Tibial artery (tissue), 4 donors: ENCODE data around the gene NR2C1.
"Not testable (repeated sequence)": the region's sequence is repeated elsewhere in the genome, so short reads cannot be mapped to it uniquely, and the experiment has no call there.

Experiments
- DNase-seq, 2 donors: peaks; one replicate each; pipeline ENCODE4 v3.0.0-alpha.2; 2019
- H3K27ac ChIP-seq, 2 donors: fragments of 200-600 bp; sonication (generic) in 1 of 2; 1 replicate in 1 of 2; 2 replicates in 1 of 2; pipeline ENCODE4 v1.5.1; 2018 to 2019; ENCODE audit warnings: mild to moderate bottlenecking in 1 of 2
- H3K27me3 ChIP-seq, 2 donors: fragments of 200-600 bp; sonication (generic) in 1 of 2; one replicate each; pipeline versions ENCODE4 v1.5.1 to v1.6.0; 2016 to 2019
- H3K36me3 ChIP-seq, 3 donors: fragments of 200-600 bp; sonication (generic) in 2 of 3; one replicate each; pipeline ENCODE4 v1.5.1; 2016 to 2019; ENCODE audit warnings: mild to moderate bottlenecking in 2 of 3
- H3K4me1 ChIP-seq, 4 donors: fragments of 200-600 bp; sonication (generic) in 2 of 4; 1 replicate in 3 of 4; 2 replicates in 1 of 4; pipeline ENCODE4 v1.5.1; 2016 to 2019
- H3K4me3 ChIP-seq, 2 donors: fragments of 200-600 bp; sonication (generic) in 1 of 2; 1 replicate in 1 of 2; 2 replicates in 1 of 2; pipeline ENCODE4 v1.5.1; 2018 to 2019; ENCODE audit warnings: mild to moderate bottlenecking in 2 of 2
- H3K9me3 ChIP-seq, 3 donors: fragments of 200-600 bp; sonication (generic) in 1 of 3; one replicate each; pipeline ENCODE4 v1.5.1; 2016 to 2019
- CTCF ChIP-seq, 2 experiments: fragments of 200-600 bp in 1 of 2; fragments of 450-650 bp in 1 of 2; IDR thresholded peaks; one replicate each; pipeline ENCODE4 v1.5.1; 2017 to 2019; ENCODE audit warnings: antibody characterized with exemption in 2 of 2, mild to moderate bottlenecking in 1 of 2, moderate library complexity in 1 of 2
- intact Hi-C: fragments of 100-400 bp; cut with DNase I; formaldehyde crosslinking; loops from one replicate; pipeline ENCODE4 v1.15.0; 2023; ENCODE audit warnings: low total_unique reads

Gene NR2C1

DNA sequence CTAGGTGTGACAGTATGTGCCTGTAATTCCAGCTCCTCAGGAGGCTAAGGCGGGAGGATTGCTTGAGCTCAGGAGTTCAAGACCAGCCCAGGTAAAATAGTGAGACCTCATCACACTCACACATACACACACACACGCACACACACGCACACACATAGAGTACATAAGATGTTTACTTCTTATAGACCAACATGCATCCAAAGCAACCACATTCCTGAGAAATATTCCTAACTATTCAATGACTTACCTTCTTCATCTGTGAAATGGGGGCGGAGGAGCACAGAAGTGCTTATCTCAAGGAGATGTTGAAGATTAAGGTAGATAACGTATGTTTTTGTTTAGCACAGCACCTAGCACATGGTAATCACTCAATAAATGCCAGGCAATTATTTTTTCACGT, 76.4 kb downstream of the NR2C1 start:
- no peak for TF ChIP-seq CTCF (IDR thresholded peaks at IDR 0.05)
- intact Hi-C loops: no loop called here
- peaks cover 0 to 26% (median 0%) of the 10 kb centered on the region in 4 donors for H3K4me1 ChIP-seq

DNA sequence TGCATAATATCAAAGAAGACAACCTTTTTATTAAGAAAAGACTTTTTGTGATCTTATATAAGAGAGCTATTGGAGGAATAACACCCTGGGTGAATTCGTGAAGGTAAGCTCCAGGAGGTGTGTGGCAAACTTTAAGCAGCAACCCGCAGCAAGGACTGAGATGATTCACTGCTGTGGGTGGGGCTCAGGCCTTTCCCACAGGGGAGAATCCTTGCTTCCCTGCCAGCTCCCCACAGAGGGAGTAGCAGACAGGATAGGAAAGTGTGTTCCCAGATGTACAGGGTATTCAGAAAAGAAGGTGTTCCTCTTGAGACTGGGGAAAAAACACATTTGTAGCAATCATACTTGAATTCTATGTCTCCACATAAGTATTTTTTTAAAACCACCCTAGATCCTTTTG, 79.1 kb downstream of the NR2C1 start:
- intact Hi-C loops: no loop called here
- no peak for TF ChIP-seq CTCF (IDR thresholded peaks at IDR 0.05)
- no peak overlapping the region for H3K27ac ChIP-seq
- no peaks in the 10 kb centered on the region for H3K27me3 ChIP-seq
- no peak for DNase-seq
- peaks cover 5 to 53% (median 30%) of the 10 kb centered on the region in 3 donors for H3K36me3 ChIP-seq
- H3K9me3 ChIP-seq: no peaks in the 10 kb centered on the region
- H3K4me3 ChIP-seq: no peak overlapping the region
- peaks cover 0 to 4% (median 0%) of the 10 kb centered on the region in 4 donors for H3K4me1 ChIP-seq

More for the DNA sequence above, 76.4 kb downstream of the NR2C1 start:
- Histone ChIP-seq H3K27me3 (no peaks in the 10 kb centered on the region), H3K27ac (no peak overlapping the region), H3K9me3 (no peaks in the 10 kb centered on the region), H3K4me3 (no peak overlapping the region), H3K36me3 (peaks cover 5 to 42% (median 37%) of the 10 kb centered on the region in 3 donors)
- DNase-seq: no peak

DNA sequence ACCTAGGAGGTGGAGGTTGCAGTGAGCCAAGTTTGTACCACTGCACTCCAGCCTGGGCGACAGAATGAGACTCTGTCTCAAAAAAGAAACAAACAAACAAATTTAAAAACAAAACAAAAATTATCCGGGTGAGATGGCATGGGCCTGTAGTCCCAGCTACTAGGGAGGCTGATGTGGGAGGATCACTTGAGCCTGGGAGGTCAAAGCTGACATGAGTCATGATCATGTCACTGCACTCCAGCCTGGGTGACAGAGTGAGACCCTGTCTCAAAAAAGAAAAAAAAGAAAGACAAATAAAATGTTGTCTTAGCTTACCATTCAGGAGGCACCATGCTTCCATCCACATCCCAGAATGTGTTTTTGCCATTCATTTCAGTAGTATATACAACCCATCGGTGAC, 79.6 kb downstream of the NR2C1 start:
- H3K27me3 ChIP-seq, H3K4me1 ChIP-seq, DNase-seq, H3K27ac ChIP-seq, intact Hi-C loops, H3K4me3 ChIP-seq, H3K9me3 ChIP-seq: not testable (repeated sequence)
- H3K36me3 ChIP-seq: peaks cover 5 to 54% (median 30%) of the 10 kb centered on the region in 3 donors

DNA sequence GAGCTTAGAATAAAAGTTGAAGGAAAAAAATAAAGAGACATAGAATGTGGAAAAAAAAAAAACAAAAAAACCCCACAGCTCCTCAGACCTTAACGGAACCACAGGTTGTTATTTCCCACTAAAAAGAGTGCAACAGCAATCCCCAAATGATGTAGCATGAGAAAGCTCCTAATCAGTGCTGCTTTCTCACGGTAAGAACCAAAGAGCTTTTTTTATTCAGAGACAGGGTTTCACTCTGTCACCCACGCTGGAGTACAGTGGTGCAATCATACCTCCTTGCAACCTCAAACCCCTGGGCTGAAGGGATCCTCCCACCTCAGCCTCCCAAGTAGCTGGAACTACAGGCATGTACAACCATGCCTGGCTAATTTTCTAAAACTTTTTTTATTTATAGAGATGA, 83.2 kb downstream of the NR2C1 start:
- Histone ChIP-seq H3K27ac (no peak overlapping the region), H3K9me3 (no peaks in the 10 kb centered on the region), H3K36me3 (peaks cover 5 to 45% (median 22%) of the 10 kb centered on the region in 3 donors), H3K4me1 (no peaks in the 10 kb centered on the region), H3K27me3 (no peaks in the 10 kb centered on the region), H3K4me3 (no peak overlapping the region)
- intact Hi-C loops: no loop called here
- no peak for DNase-seq
- TF ChIP-seq CTCF (IDR thresholded peaks at IDR 0.05): no peak

DNA sequence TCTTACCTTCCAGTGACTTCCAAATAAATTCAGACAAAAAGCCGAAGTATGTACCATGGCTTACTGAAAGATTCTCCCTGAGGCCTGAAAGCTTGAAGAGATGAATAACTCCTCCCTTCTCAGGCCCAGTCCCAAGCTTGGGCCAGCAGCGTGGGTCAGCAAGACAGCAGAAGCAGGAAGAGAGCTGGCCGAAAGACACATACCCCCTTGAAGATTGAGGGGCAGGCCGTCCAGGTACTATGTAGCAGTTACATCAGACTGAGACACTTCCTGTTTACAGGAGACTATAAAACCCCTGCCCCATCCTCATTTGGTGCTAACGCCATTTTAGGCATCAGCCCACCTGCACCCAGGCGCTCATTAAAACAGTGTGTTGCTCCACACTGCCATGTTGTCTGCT, 84.9 kb downstream of the NR2C1 start:
- no peaks in the 10 kb centered on the region for H3K27me3 ChIP-seq
- no peak for TF ChIP-seq CTCF (IDR thresholded peaks at IDR 0.05)
- H3K9me3 ChIP-seq: no peaks in the 10 kb centered on the region
- H3K4me3 ChIP-seq: no peak overlapping the region
- intact Hi-C loops: no loop called here
- H3K27ac ChIP-seq: no peak overlapping the region
- DNase-seq: no peak
- H3K36me3 ChIP-seq: peaks cover 5 to 38% (median 13%) of the 10 kb centered on the region in 3 donors
- H3K4me1 ChIP-seq: no peaks in the 10 kb centered on the region

DNA sequence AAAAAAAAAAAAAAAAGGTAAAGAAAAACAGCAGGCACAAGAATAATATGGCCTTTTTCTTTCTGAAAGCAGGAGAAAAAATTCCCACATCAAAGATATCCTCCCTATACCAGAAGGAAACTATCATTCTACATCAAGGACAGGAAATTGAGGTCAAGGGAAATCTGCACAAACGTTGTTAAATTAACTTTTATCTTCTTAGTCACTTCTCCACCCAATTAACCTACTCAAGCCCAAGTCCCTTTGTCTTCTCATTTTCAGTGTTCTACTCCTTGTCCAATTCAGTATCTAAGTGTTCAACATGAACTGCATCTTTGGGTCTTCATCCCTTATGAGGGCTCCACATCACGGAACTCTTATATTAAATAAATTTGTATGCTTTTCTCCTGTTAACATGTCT, 85.6 kb downstream of the NR2C1 start:
- Histone ChIP-seq H3K27me3 (no peaks in the 10 kb centered on the region), H3K36me3 (peaks cover under 1 to 33% (median 7%) of the 10 kb centered on the region in 3 donors), H3K27ac (no peak overlapping the region), H3K4me3 (no peak overlapping the region), H3K4me1 (no peaks in the 10 kb centered on the region), H3K9me3 (no peaks in the 10 kb centered on the region)
- TF ChIP-seq CTCF (IDR thresholded peaks at IDR 0.05): no peak
- no peak for DNase-seq
- intact Hi-C loops: no loop called here
